NT2/D1 (cell line): Measurements from ENCODE around the gene RLIM.

Experiments used
- SUZ12 ChIP-seq: IDR thresholded peaks from 2 replicates; pipeline ENCODE4 v1.6.1; 2011; ENCODE audit not compliant: insufficient read length, insufficient read depth; ENCODE audit errors: extremely low read depth
- ZNF274 ChIP-seq: IDR thresholded peaks from 2 replicates; pipeline ENCODE4 v1.6.1; 2011; ENCODE audit warnings: mild to moderate bottlenecking, low read depth, low read length

- TF ChIP-seq SUZ12 = no peak
- TF ChIP-seq ZNF274 = no peak
Measured at GRCh38 chrX:74535408-74536151, 78.8 kb downstream of the RLIM start.
